DND-41 (cell line): ENCODE measurements around the gene TMEM115.

ENCODE experiments used
- ATAC-seq: fragments of 200-7000 bp; cut with Tn5 transposase; 3 replicates; pipeline ENCODE4 v1.9.1; 2021; ENCODE audit warnings: low read depth; ENCODE audit not compliant: insufficient read depth
- DNase-seq: peaks from one replicate; pipeline ENCODE4 v3.0.0-alpha.2; 2020
- H2AFZ ChIP-seq: 2 replicates; pipeline ENCODE4 v1.6.0; 2012; ENCODE audit warnings: low read depth, low read length
- H3K27ac ChIP-seq: 2 replicates; pipeline ENCODE4 v1.5.1; 2012; ENCODE audit warnings: low read length, inconsistent platforms
- H3K27me3 ChIP-seq: fragments of 200-600 bp; sonication (generic); 2 replicates; pipeline ENCODE4 v1.6.0; 2012; ENCODE audit warnings: low read length, mild to moderate bottlenecking, inconsistent platforms; ENCODE audit not compliant: insufficient read depth, poor library complexity
- H3K36me3 ChIP-seq: 2 replicates; pipeline ENCODE4 v1.5.1; 2012; ENCODE audit warnings: low read length, inconsistent platforms; ENCODE audit not compliant: insufficient read depth
- H3K4me1 ChIP-seq: 2 replicates; pipeline ENCODE4 v1.5.1; 2012; ENCODE audit warnings: mild to moderate bottlenecking, low read length; ENCODE audit not compliant: insufficient read depth
- H3K4me2 ChIP-seq: 2 replicates; pipeline ENCODE4 v1.6.0; 2012; ENCODE audit warnings: mild to moderate bottlenecking, moderate library complexity, low read length, inconsistent platforms; ENCODE audit not compliant: insufficient read depth
- H3K4me3 ChIP-seq, 2 experiments: fragments of 200-600 bp in 1 of 2; shearing (Covaris generic) in 1 of 2; 2 replicates each; pipeline ENCODE4 v1.5.1; 2012 to 2016; ENCODE audit warnings: inconsistent platforms in 2 of 2, low read length in 2 of 2, mild to moderate bottlenecking in 2 of 2, low read depth in 1 of 2, moderate library complexity in 1 of 2
- H3K79me2 ChIP-seq: 2 replicates; pipeline ENCODE4 v1.6.0; 2012; ENCODE audit warnings: low read length, inconsistent platforms; ENCODE audit not compliant: insufficient read depth
- H3K9ac ChIP-seq: 2 replicates; pipeline ENCODE4 v1.6.0; 2012; ENCODE audit warnings: low read depth, mild to moderate bottlenecking, inconsistent platforms, low read length, moderate library complexity
- H3K9me3 ChIP-seq: 2 replicates; pipeline ENCODE4 v1.5.1; 2012; ENCODE audit warnings: low read length, moderate library complexity, mild to moderate bottlenecking, inconsistent platforms; ENCODE audit not compliant: insufficient read depth, severe bottlenecking
- H4K20me1 ChIP-seq: 2 replicates; pipeline ENCODE4 v1.6.0; 2012; ENCODE audit warnings: low read length; ENCODE audit not compliant: insufficient read depth
- EZH2 ChIP-seq: IDR thresholded peaks from 3 replicates; pipeline ENCODE4 v1.6.1; 2012; ENCODE audit warnings: borderline replicate concordance, low read depth, mild to moderate bottlenecking, moderate library complexity, low read length, inconsistent platforms; ENCODE audit not compliant: severe bottlenecking
- TF ChIP-seq, protein P1 (sequence below): IDR thresholded peaks from 2 replicates; pipeline ENCODE4 v1.5.1; 2012; ENCODE audit warnings: borderline replicate concordance, low read length, moderate library complexity, mild to moderate bottlenecking; ENCODE audit not compliant: poor library complexity, severe bottlenecking; ENCODE audit errors: extremely low read depth

The TMEM115 gene

DNA sequence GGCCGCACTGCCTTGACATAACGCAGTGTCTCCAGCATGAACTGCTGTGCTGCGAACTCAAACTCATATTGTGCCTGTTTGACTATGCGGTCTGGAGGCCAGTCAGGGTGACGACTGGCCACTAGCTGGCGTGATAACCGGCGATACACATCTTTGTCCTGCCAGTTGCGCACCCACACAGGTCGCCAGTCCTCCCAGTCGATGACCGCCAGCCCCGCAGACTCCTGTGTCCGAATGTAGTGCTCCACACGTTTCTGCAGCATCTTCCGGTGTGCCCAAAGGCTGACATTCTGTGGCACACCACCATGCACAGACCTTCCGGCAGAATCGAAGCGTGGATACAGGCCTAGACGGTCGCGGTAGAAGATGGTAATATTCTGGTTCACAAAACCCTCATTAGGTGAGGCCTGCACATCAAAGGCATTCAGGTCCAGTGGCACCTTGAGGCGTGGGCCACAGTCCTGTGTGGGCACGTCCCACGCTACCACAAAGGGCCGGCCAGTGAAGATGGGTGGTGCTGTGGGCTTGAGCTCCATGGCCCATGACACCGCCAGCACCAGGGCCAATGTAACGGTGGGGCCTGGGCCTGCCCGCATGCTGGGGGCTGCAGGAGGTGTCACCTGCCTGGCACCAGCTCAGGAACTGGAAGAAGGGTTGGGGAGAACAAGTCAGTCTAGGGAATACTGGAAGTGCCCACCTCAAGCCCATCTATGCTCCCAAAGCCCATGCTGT lies 39.3 kb downstream of the TMEM115 start:
- Histone ChIP-seq H3K79me2 (peaks cover 24% of the 10 kb centered on the region), H4K20me1 (peaks cover 19% of the 10 kb centered on the region; the same call in 1 of the 2 replicates), H3K4me1 (peaks cover 42% of the 10 kb centered on the region), H3K4me2 (peak overlapping the region; percentile 78), H3K27ac (peak overlapping the region; percentile 100), H3K27me3 (no peaks in the 10 kb centered on the region), H3K9ac (peak overlapping the region; percentile 62), H3K9me3 (no peaks in the 10 kb centered on the region), H3K4me3 (peak overlapping the region; percentile 44 to 74; a peak in 3 of 4 replicates), H3K36me3 (peaks cover 52% of the 10 kb centered on the region), H2AFZ (peak overlapping the region; percentile 100)
- no peak for DNase-seq
- ATAC-seq: no peak
- no peak for TF ChIP-seq EZH2
- TF ChIP-seq, protein P1, sequence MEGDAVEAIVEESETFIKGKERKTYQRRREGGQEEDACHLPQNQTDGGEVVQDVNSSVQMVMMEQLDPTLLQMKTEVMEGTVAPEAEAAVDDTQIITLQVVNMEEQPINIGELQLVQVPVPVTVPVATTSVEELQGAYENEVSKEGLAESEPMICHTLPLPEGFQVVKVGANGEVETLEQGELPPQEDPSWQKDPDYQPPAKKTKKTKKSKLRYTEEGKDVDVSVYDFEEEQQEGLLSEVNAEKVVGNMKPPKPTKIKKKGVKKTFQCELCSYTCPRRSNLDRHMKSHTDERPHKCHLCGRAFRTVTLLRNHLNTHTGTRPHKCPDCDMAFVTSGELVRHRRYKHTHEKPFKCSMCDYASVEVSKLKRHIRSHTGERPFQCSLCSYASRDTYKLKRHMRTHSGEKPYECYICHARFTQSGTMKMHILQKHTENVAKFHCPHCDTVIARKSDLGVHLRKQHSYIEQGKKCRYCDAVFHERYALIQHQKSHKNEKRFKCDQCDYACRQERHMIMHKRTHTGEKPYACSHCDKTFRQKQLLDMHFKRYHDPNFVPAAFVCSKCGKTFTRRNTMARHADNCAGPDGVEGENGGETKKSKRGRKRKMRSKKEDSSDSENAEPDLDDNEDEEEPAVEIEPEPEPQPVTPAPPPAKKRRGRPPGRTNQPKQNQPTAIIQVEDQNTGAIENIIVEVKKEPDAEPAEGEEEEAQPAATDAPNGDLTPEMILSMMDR: no peak

GRCh38 chr3:50319181-50319893 lies 40.0 kb downstream of the TMEM115 start:
- Histone ChIP-seq H3K27ac (no peak overlapping the region), H3K79me2 (peaks cover 24% of the 10 kb centered on the region), H3K4me2 (peak overlapping the region; percentile 78; the same call in 1 of the 2 replicates), H3K36me3 (peaks cover 48% of the 10 kb centered on the region), H2AFZ (no peak overlapping the region), H3K27me3 (no peaks in the 10 kb centered on the region), H3K9ac (no peak overlapping the region), H3K4me1 (peaks cover 42% of the 10 kb centered on the region), H3K4me3 (peak overlapping the region in 1 of 2 experiments; percentile 74; a peak in 2 of 4 replicates), H3K9me3 (no peaks in the 10 kb centered on the region), H4K20me1 (peaks cover 19% of the 10 kb centered on the region; the same call in 1 of the 2 replicates)
- ATAC-seq (no peak), DNase-seq (no peak)
- TF ChIP-seq, protein P1: no peak
- no peak for TF ChIP-seq EZH2

DNA sequence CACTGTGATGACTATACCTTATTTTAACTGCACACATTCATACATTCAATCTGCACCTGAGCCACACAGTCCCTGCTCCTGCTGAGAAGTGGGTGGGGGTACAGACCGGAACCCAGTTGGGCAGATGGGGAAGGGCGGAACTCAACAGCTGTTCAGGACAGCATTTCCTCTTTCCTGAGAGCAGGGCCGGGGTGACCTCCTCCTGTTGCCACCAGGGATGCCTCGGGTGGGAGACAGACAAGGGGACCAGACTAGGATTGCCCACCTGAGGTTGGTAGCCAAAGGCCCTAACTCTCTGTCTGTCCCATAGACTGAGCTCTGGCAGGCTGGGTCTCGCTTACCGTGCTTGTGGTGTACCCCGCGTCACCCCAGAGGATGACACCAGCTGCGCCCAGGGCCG lies 40.7 kb downstream of the TMEM115 start:
- H3K79me2 ChIP-seq: peaks cover 24% of the 10 kb centered on the region
- DNase-seq (no peak), ATAC-seq (no peak)
- peak overlapping the region; percentile 78; the same call in 1 of the 2 replicates for H3K4me2 ChIP-seq
- peaks cover 44% of the 10 kb centered on the region for H3K36me3 ChIP-seq
- H2AFZ ChIP-seq: no peak overlapping the region
- peaks cover 42% of the 10 kb centered on the region for H3K4me1 ChIP-seq
- H3K9me3 ChIP-seq: no peaks in the 10 kb centered on the region
- H3K9ac ChIP-seq: no peak overlapping the region
- H4K20me1 ChIP-seq: peaks cover 19% of the 10 kb centered on the region; the same call in 1 of the 2 replicates
- no peak overlapping the region for H3K4me3 ChIP-seq
- no peaks in the 10 kb centered on the region for H3K27me3 ChIP-seq
- TF ChIP-seq, protein P1: no peak
- no peak for TF ChIP-seq EZH2
- no peak overlapping the region for H3K27ac ChIP-seq
